ENCODE measurements around the gene CD74. TPM values are rescaled to one million over a fixed set of nuclear protein-coding genes. Genes with fewer than 3 reads are reported as not detected.

CD74 gene
- total RNA-seq, 1 donor from 2014 or later: 1,068 TPM

- DNase-seq (ENCODE audit: low spot score): peak; percentile 88
These were observed 2.8 kb downstream of the CD74 start for GRCh38 chr5:150409638-150410523.

- DNase-seq (ENCODE audit: low spot score): no peak
These were observed 4.3 kb downstream of the CD74 start for GRCh38 chr5:150408231-150408943.

GRCh38 chr5:150407096-150407720 is 5.5 kb downstream of the CD74 start:
- no peak for DNase-seq (ENCODE audit: low spot score)

GRCh38 chr5:150406723-150407095 is 6.0 kb downstream of the CD74 start:
- DNase-seq (ENCODE audit: low spot score): no peak

- no peak for DNase-seq (ENCODE audit: low spot score)
These were observed 6.5 kb downstream of the CD74 start for GRCh38 chr5:150406103-150406722.

GRCh38 chr5:150404941-150405816 is 7.5 kb downstream of the CD74 start:
- no peak for DNase-seq (ENCODE audit: low spot score)

GRCh38 chr5:150404535-150404934 is 8.2 kb downstream of the CD74 start:
- no peak for DNase-seq (ENCODE audit: low spot score)

GRCh38 chr5:150404121-150404520 is 8.6 kb downstream of the CD74 start:
- DNase-seq (ENCODE audit: low spot score): no peak

- DNase-seq (ENCODE audit: low spot score): no peak
These were observed 9.8 kb downstream of the CD74 start for GRCh38 chr5:150402901-150403342.

- no peak for DNase-seq (ENCODE audit: low spot score)
These were observed 10.4 kb downstream of the CD74 start for GRCh38 chr5:150402229-150402773.

GRCh38 chr5:150401376-150402228 is 11.1 kb downstream of the CD74 start:
- DNase-seq (ENCODE audit: low spot score): no peak

- no peak for DNase-seq (ENCODE audit: low spot score)
These were observed 11.7 kb downstream of the CD74 start for GRCh38 chr5:150401076-150401375.

GRCh38 chr5:150400316-150401075 is 12.2 kb downstream of the CD74 start:
- DNase-seq (ENCODE audit: low spot score): no peak

- no peak for DNase-seq (ENCODE audit: low spot score)
These were observed 13.0 kb downstream of the CD74 start for GRCh38 chr5:150399524-150400211.

GRCh38 chr5:150398722-150399523 is 13.8 kb downstream of the CD74 start:
- DNase-seq (ENCODE audit: low spot score): no peak

- DNase-seq (ENCODE audit: low spot score): no peak
These were observed 14.7 kb downstream of the CD74 start for GRCh38 chr5:150397782-150398721.
